Ramos (cell line): ENCODE results near the gene ADAMTSL1.
"Not testable (repeated sequence)": the region's sequence is repeated elsewhere in the genome, so short reads cannot be mapped to it uniquely, and the experiment has no call there.

Source experiments
- in situ Hi-C: fragments of 300-500 bp; cut with MboI; formaldehyde crosslinking; loops from one replicate; pipeline ENCODE4 v1.14.3; 2022; ENCODE audit warnings: low sequenced_read_pairs; ENCODE audit not compliant: unreplicated experiment

The ADAMTSL1 gene

GRCh38 chr9:18865542-18865941 is 391.6 kb downstream of the ADAMTSL1 start:
- in situ Hi-C loops, result loop anchor here (10.0 kb wide), 1 partner anchor 61 kb away; no protein-coding TSS in a partner anchor

GRCh38 chr9:18866121-18866831 is 392.3 kb downstream of the ADAMTSL1 start:
- in situ Hi-C loops, result loop anchor here (10.0 kb wide), 1 partner anchor 61 kb away; no protein-coding TSS in a partner anchor

- in situ Hi-C loops, result loop anchor here (10.0 kb wide), 1 partner anchor 65 kb away; no protein-coding TSS in a partner anchor
These were observed 395.8 kb downstream of the ADAMTSL1 start for GRCh38 chr9:18869725-18870124.

GRCh38 chr9:18874069-18874468 is 400.1 kb downstream of the ADAMTSL1 start:
- in situ Hi-C loops, result no loop called here

GRCh38 chr9:18874990-18875389 is 401.0 kb downstream of the ADAMTSL1 start:
- in situ Hi-C loops, result not testable (repeated sequence)

- in situ Hi-C loops, result no loop called here
These were observed 404.0 kb downstream of the ADAMTSL1 start for GRCh38 chr9:18877984-18878383.

- in situ Hi-C loops, result no loop called here
These were observed 407.8 kb downstream of the ADAMTSL1 start for GRCh38 chr9:18881758-18882157.

- in situ Hi-C loops, result no loop called here
These were observed 413.6 kb downstream of the ADAMTSL1 start for GRCh38 chr9:18887546-18887945.

- in situ Hi-C loops, result no loop called here
These were observed 414.3 kb downstream of the ADAMTSL1 start for GRCh38 chr9:18888290-18888689.

- in situ Hi-C loops, result no loop called here
These were observed 415.6 kb downstream of the ADAMTSL1 start for GRCh38 chr9:18889550-18889949.

- in situ Hi-C loops, result no loop called here
These were observed 416.4 kb downstream of the ADAMTSL1 start for GRCh38 chr9:18890372-18890771.

GRCh38 chr9:18891946-18892670 is 418.2 kb downstream of the ADAMTSL1 start:
- in situ Hi-C loops, result no loop called here

- in situ Hi-C loops, result no loop called here
These were observed 419.1 kb downstream of the ADAMTSL1 start for GRCh38 chr9:18893046-18893445.

GRCh38 chr9:18893491-18893890 is 419.5 kb downstream of the ADAMTSL1 start:
- in situ Hi-C loops, result no loop called here

GRCh38 chr9:18896004-18896403 is 422.1 kb downstream of the ADAMTSL1 start:
- in situ Hi-C loops, result no loop called here

- in situ Hi-C loops, result no loop called here
These were observed 422.7 kb downstream of the ADAMTSL1 start for GRCh38 chr9:18896531-18897179.

GRCh38 chr9:18903450-18903849 is 429.5 kb downstream of the ADAMTSL1 start:
- in situ Hi-C loops, result no loop called here

- in situ Hi-C loops, result no loop called here
These were observed 431.3 kb downstream of the ADAMTSL1 start for GRCh38 chr9:18905028-18905882.

GRCh38 chr9:18905883-18906629 is 432.1 kb downstream of the ADAMTSL1 start:
- in situ Hi-C loops, result no loop called here
